KMS-11 (cell line): ENCODE results near the gene ZDHHC19.
"Not testable (repeated sequence)": the region's sequence is repeated elsewhere in the genome, so short reads cannot be mapped to it uniquely, and the experiment has no call there.

ENCODE experiments used
- H2AFZ ChIP-seq: fragments of 200-600 bp; sonication (generic); 2 replicates; pipeline ENCODE4 v1.6.1; 2016; ENCODE audit warnings: antibody characterized with exemption, mixed run types, low read depth
- H3K27ac ChIP-seq: fragments of 200-600 bp; sonication (generic); 2 replicates; pipeline ENCODE4 v1.6.1; 2016; ENCODE audit warnings: mild to moderate bottlenecking, mixed run types
- H3K27me3 ChIP-seq: fragments of 200-600 bp; sonication (generic); 2 replicates; pipeline ENCODE4 v1.6.1; 2017; ENCODE audit warnings: mild to moderate bottlenecking, low read depth, mixed run types, moderate library complexity; ENCODE audit not compliant: insufficient read depth
- H3K36me3 ChIP-seq: fragments of 200-600 bp; sonication (generic); 2 replicates; pipeline ENCODE4 v1.6.1; 2017; ENCODE audit warnings: mild to moderate bottlenecking, mixed run types; ENCODE audit not compliant: insufficient read depth
- H3K4me1 ChIP-seq: fragments of 200-600 bp; sonication (generic); 2 replicates; pipeline ENCODE4 v1.6.1; 2016; ENCODE audit warnings: mild to moderate bottlenecking, low read depth, mixed run types; ENCODE audit not compliant: poor library complexity, severe bottlenecking
- H3K4me2 ChIP-seq: fragments of 200-600 bp; sonication (generic); 2 replicates; pipeline ENCODE4 v1.7.0; 2016; ENCODE audit warnings: mild to moderate bottlenecking, mixed run types
- H3K4me3 ChIP-seq: fragments of 200-600 bp; sonication (generic); IDR thresholded peaks from 2 replicates; pipeline ENCODE4 v1.6.1; 2017; ENCODE audit warnings: low read depth, low read length, mixed read lengths; ENCODE audit not compliant: insufficient read depth
- H3K79me2 ChIP-seq: fragments of 200-600 bp; sonication (generic); 2 replicates; pipeline ENCODE4 v1.6.1; 2016; ENCODE audit warnings: low read depth, mixed run types; ENCODE audit not compliant: insufficient read depth
- H3K9ac ChIP-seq: fragments of 200-600 bp; sonication (generic); 2 replicates; pipeline ENCODE4 v1.6.1; 2016; ENCODE audit warnings: mild to moderate bottlenecking, mixed run types
- H4K20me1 ChIP-seq: fragments of 200-600 bp; sonication (generic); 2 replicates; pipeline ENCODE4 v1.6.1; 2016; ENCODE audit warnings: mild to moderate bottlenecking, mixed run types; ENCODE audit not compliant: insufficient read depth
- CTCF ChIP-seq: fragments of 200-600 bp; sonication (generic); conservative IDR thresholded peaks from 2 replicates; pipeline ENCODE4 v1.6.1; 2017; ENCODE audit warnings: low read depth, mild to moderate bottlenecking, antibody characterized with exemption, low read length, moderate library complexity, mixed read lengths

Gene ZDHHC19

GRCh38 chr3:196177967-196178366, 33.2 kb downstream of the ZDHHC19 start:
- Histone ChIP-seq H3K79me2 (no peaks in the 10 kb centered on the region), H3K4me1 (peaks cover 21% of the 10 kb centered on the region), H3K9ac (no peak overlapping the region), H3K27ac (no peak overlapping the region), H3K36me3 (no peaks in the 10 kb centered on the region), H2AFZ (no peak overlapping the region), H4K20me1 (no peaks in the 10 kb centered on the region), H3K4me3 (no peak overlapping the region), H3K27me3 (no peaks in the 10 kb centered on the region), H3K4me2 (no peak overlapping the region)
- no peak for TF ChIP-seq CTCF

GRCh38 chr3:196177567-196177966, 33.6 kb downstream of the ZDHHC19 start:
- Histone ChIP-seq H2AFZ (no peak overlapping the region), H3K4me3 (no peak overlapping the region), H3K27ac (no peak overlapping the region), H3K36me3 (no peaks in the 10 kb centered on the region), H3K9ac (no peak overlapping the region), H4K20me1 (no peaks in the 10 kb centered on the region), H3K27me3 (no peaks in the 10 kb centered on the region), H3K79me2 (no peaks in the 10 kb centered on the region), H3K4me1 (peaks cover 17% of the 10 kb centered on the region), H3K4me2 (no peak overlapping the region)
- TF ChIP-seq CTCF = no peak

DNA sequence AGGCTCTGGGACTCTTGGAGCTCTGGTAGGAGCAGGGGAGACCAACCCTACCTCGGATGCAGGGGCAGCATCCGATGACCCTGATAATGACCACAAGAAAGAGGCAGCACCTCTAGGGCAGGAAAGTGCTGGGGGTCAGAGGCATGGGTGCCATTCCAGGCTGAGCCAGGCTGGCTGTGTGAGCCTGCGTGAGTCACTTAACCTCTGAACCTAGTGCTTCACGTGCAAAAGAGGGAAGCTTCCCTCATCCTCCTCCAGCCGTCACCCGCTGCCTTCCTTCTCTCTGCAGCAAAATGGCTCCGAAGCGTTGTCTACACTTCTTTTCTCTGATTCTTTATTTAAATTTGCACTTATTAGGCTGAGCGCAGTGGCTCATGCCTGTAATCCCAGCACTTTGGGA, 35.5 kb downstream of the ZDHHC19 start:
- Histone ChIP-seq H3K27ac (no peak overlapping the region), H3K36me3 (no peaks in the 10 kb centered on the region), H3K4me2 (no peak overlapping the region), H3K27me3 (no peaks in the 10 kb centered on the region), H3K79me2 (no peaks in the 10 kb centered on the region), H3K4me1 (no peaks in the 10 kb centered on the region), H3K4me3 (no peak overlapping the region), H3K9ac (no peak overlapping the region), H4K20me1 (no peaks in the 10 kb centered on the region), H2AFZ (no peak overlapping the region)
- TF ChIP-seq CTCF = no peak

DNA sequence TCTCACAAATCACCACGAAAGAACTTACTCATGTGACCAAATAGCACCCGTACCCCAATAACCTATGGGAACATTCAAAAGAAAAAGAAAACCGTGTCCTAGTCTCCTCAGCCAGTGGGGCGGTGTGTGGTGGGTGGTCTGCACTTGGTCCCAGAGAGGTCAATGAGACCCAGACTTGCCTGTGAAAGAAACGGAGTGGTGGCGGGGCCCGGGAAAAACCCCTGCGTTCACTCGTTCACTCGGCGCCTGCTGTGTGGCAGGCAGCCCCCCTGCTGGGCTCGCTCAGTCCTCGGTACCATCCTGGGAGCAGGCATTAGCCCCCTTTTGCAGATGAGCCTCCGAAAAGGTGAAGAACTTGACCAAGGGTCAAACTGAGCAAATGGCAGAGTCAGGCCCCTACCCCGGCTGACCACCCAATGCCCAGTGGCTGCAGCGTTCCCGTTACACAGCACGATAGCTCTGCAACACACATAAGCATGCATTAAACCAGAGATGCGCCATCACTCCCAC, 36.0 kb downstream of the ZDHHC19 start:
- no peaks in the 10 kb centered on the region for H3K27me3 ChIP-seq
- no peaks in the 10 kb centered on the region for H3K4me1 ChIP-seq
- no peak overlapping the region for H3K27ac ChIP-seq
- no peak overlapping the region for H3K4me3 ChIP-seq
- no peaks in the 10 kb centered on the region for H3K79me2 ChIP-seq
- H2AFZ ChIP-seq = no peak overlapping the region
- H4K20me1 ChIP-seq = no peaks in the 10 kb centered on the region
- no peak overlapping the region for H3K4me2 ChIP-seq
- no peak for TF ChIP-seq CTCF
- no peak overlapping the region for H3K9ac ChIP-seq
- no peaks in the 10 kb centered on the region for H3K36me3 ChIP-seq

GRCh38 chr3:196174652-196175051, 36.5 kb downstream of the ZDHHC19 start:
- no peaks in the 10 kb centered on the region for H3K36me3 ChIP-seq
- H3K9ac ChIP-seq = no peak overlapping the region
- no peak for TF ChIP-seq CTCF
- H3K79me2 ChIP-seq = no peaks in the 10 kb centered on the region
- no peaks in the 10 kb centered on the region for H3K4me1 ChIP-seq
- no peaks in the 10 kb centered on the region for H3K27me3 ChIP-seq
- no peaks in the 10 kb centered on the region for H4K20me1 ChIP-seq
- H2AFZ ChIP-seq = no peak overlapping the region
- H3K4me3 ChIP-seq = no peak overlapping the region
- H3K4me2 ChIP-seq = no peak overlapping the region
- H3K27ac ChIP-seq = no peak overlapping the region

- not testable (repeated sequence) for H3K4me3 ChIP-seq, H3K27me3 ChIP-seq, H3K79me2 ChIP-seq, H3K4me1 ChIP-seq, H3K36me3 ChIP-seq, H2AFZ ChIP-seq, H3K4me2 ChIP-seq, H4K20me1 ChIP-seq, H3K9ac ChIP-seq, H3K27ac ChIP-seq
Observed at GRCh38 chr3:196170296-196170695, 40.9 kb downstream of the ZDHHC19 start.
